WTC11 (cell line): ENCODE results near the gene PHPT1. TPM values are rescaled to one million over a fixed set of nuclear protein-coding genes. Genes with fewer than 3 reads are reported as not detected.
"Not testable (repeated sequence)": the region's sequence is repeated elsewhere in the genome, so short reads cannot be mapped to it uniquely, and the experiment has no call there.

Source experiments
- ATAC-seq: fragments of 200-7000 bp; cut with Tn5 transposase; 2 replicates; pipeline ENCODE4 v1.10.0; 2021; ENCODE audit warnings: mild to moderate bottlenecking, moderate library complexity
- CTCF ChIA-PET: fragments of 300-600 bp; sonication (Branson Sonifier 250); formaldehyde crosslinking; loops from one replicate; lab custom pipeline; 2021; ENCODE audit warnings: antibody characterized with exemption; lab: Charles Lee
- POLR2A ChIA-PET: fragments of 350-600 bp; sonication (Branson Sonifier 250); formaldehyde crosslinking; loops from one replicate; lab custom pipeline; 2021; ENCODE audit warnings: antibody characterized with exemption; lab: Charles Lee
- DNase-seq: peaks from one replicate; pipeline ENCODE4 v3.0.0; 2021; ENCODE audit warnings: low spot score
- H3K27ac Mint-ChIP-seq: 2 replicates; pipeline ENCODE4 v1.8.0; 2021; ENCODE audit warnings: mixed read lengths
- H3K27me3 Mint-ChIP-seq: 2 replicates; pipeline ENCODE4 v1.8.0; 2021; ENCODE audit warnings: low read depth, mild to moderate bottlenecking, moderate library complexity, mixed read lengths
- H3K36me3 Mint-ChIP-seq: 2 replicates; pipeline ENCODE4 v1.8.0; 2021; ENCODE audit warnings: mixed read lengths
- H3K4me1 Mint-ChIP-seq: 2 replicates; pipeline ENCODE4 v1.8.0; 2022; ENCODE audit warnings: mixed read lengths
- H3K4me3 Mint-ChIP-seq: 2 replicates; pipeline ENCODE4 v1.8.0; 2021; ENCODE audit warnings: mild to moderate bottlenecking, moderate library complexity, mixed read lengths
- H3K9me3 Mint-ChIP-seq: 2 replicates; pipeline ENCODE4 v1.8.0; 2021; ENCODE audit warnings: mixed read lengths
- CBFB ChIP-seq: sonication (generic); formaldehyde crosslinking; IDR thresholded peaks from 2 replicates; pipeline ENCODE4 v1.8.1; 2022; ENCODE audit warnings: mild to moderate bottlenecking, low read depth, missing genetic modification reagents
- CREB1 ChIP-seq: sonication (generic); formaldehyde crosslinking; IDR thresholded peaks from 2 replicates; pipeline ENCODE4 v1.8.0; 2023; ENCODE audit warnings: mild to moderate bottlenecking, missing genetic modification reagents
- ELF4 ChIP-seq: sonication (generic); formaldehyde crosslinking; IDR thresholded peaks from 2 replicates; pipeline ENCODE4 v1.8.1; 2022; ENCODE audit warnings: low read depth, mild to moderate bottlenecking, moderate library complexity, missing genetic modification reagents
- KAT7 ChIP-seq: sonication (generic); formaldehyde crosslinking; IDR thresholded peaks from 2 replicates; pipeline ENCODE4 v1.8.1; 2023; ENCODE audit warnings: missing genetic modification reagents, mild to moderate bottlenecking, borderline replicate concordance
- NR3C1 ChIP-seq: sonication (generic); formaldehyde crosslinking; conservative IDR thresholded peaks from 2 replicates; pipeline ENCODE4 v1.8.1; 2023; ENCODE audit warnings: low read depth, mild to moderate bottlenecking, missing genetic modification reagents
- SMAD3 ChIP-seq: sonication (generic); formaldehyde crosslinking; IDR thresholded peaks from 2 replicates; pipeline ENCODE4 v1.8.0; 2022; ENCODE audit warnings: missing genetic modification reagents, mild to moderate bottlenecking, borderline replicate concordance
- TEAD1 ChIP-seq: sonication (generic); formaldehyde crosslinking; IDR thresholded peaks from 2 replicates; pipeline ENCODE4 v1.8.0; 2022; ENCODE audit warnings: mild to moderate bottlenecking, missing genetic modification reagents
- ZNF232 ChIP-seq: sonication (generic); formaldehyde crosslinking; IDR thresholded peaks from 2 replicates; pipeline ENCODE4 v1.8.0; 2022; ENCODE audit warnings: mild to moderate bottlenecking, missing genetic modification reagents
- ZNF416 ChIP-seq: fragments of 250-450 bp; sonication (Bioruptor Pico); IDR thresholded peaks from 2 replicates; pipeline ENCODE4 v1.9.0; 2021; ENCODE audit warnings: mild to moderate bottlenecking, inconsistent platforms
- total RNA-seq: library from RNA; stranded (reverse); gene quantifications from 3 replicates; pipeline ENCODE4 v1.2.3, GENCODE V29; 2021
- TF ChIP-seq, protein P1 (sequence below): sonication (generic); formaldehyde crosslinking; IDR thresholded peaks from 2 replicates; pipeline ENCODE4 v1.8.1; 2022; ENCODE audit warnings: low read depth, mild to moderate bottlenecking, moderate library complexity, missing genetic modification reagents, borderline replicate concordance
- TF ChIP-seq, protein P2 (sequence below): fragments of 250-450 bp; sonication (Bioruptor Pico); IDR thresholded peaks from 2 replicates; pipeline ENCODE4 v1.9.0; 2021; ENCODE audit warnings: moderate library complexity, mild to moderate bottlenecking, inconsistent platforms, borderline replicate concordance
- TF ChIP-seq, protein P3 (sequence below): sonication (generic); formaldehyde crosslinking; IDR thresholded peaks from 2 replicates; pipeline ENCODE4 v1.8.1; 2022; ENCODE audit warnings: mild to moderate bottlenecking, moderate library complexity, missing genetic modification reagents
- TF ChIP-seq, protein P4 (sequence below): sonication (generic); formaldehyde crosslinking; IDR thresholded peaks from 2 replicates; pipeline ENCODE4 v1.8.0; 2023; ENCODE audit warnings: mild to moderate bottlenecking, missing genetic modification reagents

PHPT1 gene
- total RNA-seq, 1 experiment from 2014 or later, result 138 TPM

DNA sequence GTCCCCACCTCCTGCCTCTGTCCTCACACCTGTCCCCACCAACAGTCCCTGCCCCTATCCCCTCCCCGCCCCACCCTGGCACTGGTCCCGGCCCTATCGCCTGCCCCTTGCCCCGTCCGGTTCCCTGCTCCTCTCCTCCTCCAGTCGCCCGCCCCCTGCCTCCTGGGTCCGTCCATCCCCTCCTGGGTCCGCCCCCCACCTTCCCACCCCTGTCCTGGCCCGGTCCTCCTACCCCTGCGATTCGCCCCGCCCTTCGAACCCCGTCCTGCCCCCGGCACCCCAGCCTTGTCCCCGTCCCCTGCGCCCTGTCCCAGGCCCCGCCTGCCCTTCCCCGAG lies 16.5 kb downstream of the PHPT1 start:
- TF ChIP-seq CBFB (CRISPR knock-in tag), result no peak
- no peak overlapping the region for H3K27ac Mint-ChIP-seq
- peaks cover 21% of the 10 kb centered on the region for H3K9me3 Mint-ChIP-seq
- peaks cover 4% of the 10 kb centered on the region for H3K4me1 Mint-ChIP-seq
- peaks cover 41% of the 10 kb centered on the region for H3K36me3 Mint-ChIP-seq
- peaks cover 11% of the 10 kb centered on the region for H3K27me3 Mint-ChIP-seq
- DNase-seq, result no peak
- peak overlapping the region; percentile 71 for H3K4me3 Mint-ChIP-seq
- ChIA-PET POLR2A (interaction anchor here (2.4 kb wide), 1 partner anchor 18 kb away, joined by 14 read pairs; no protein-coding TSS in a partner anchor), CTCF (interaction anchor here (1.0 kb wide), 1 partner anchor 170 kb away, joined by 4 read pairs; no protein-coding TSS in a partner anchor)
- ATAC-seq, result peak; percentile 30

DNA sequence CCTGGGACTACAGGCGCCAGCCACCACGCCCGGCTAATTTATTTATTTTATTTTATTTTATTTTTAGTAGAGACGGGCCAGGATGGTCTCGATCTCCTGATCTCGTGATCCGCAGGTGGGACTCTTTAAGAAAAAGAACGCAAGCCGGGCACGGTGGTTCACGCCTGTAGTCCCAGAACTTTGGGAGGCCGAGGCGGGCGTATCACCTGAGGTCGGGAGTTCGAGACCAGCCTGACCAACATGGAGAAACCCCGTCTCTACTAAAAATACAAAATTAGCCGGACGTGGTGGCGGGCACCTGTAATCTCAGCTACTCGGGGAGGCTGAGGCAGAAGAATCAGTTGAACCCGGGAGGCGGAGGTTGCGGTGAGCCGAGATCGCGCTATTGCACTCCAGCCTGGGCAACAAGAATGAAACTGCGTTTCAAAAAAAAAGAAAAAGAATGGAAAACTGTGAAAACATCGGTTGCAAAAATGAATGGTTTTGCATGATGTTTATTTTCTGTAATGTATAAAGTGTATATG lies 17.8 kb downstream of the PHPT1 start:
- Mint-ChIP-seq H3K9me3 (peaks cover 28% of the 10 kb centered on the region), H3K4me3 (peak overlapping the region; percentile 58), H3K27me3 (peaks cover 17% of the 10 kb centered on the region), H3K36me3 (peaks cover 47% of the 10 kb centered on the region)
- CTCF ChIA-PET, H3K27ac Mint-ChIP-seq, DNase-seq, ATAC-seq, H3K4me1 Mint-ChIP-seq: not testable (repeated sequence)
- POLR2A ChIA-PET, result interaction anchor here (2.4 kb wide), 1 partner anchor 19 kb away, joined by 14 read pairs; no protein-coding TSS in a partner anchor

DNA sequence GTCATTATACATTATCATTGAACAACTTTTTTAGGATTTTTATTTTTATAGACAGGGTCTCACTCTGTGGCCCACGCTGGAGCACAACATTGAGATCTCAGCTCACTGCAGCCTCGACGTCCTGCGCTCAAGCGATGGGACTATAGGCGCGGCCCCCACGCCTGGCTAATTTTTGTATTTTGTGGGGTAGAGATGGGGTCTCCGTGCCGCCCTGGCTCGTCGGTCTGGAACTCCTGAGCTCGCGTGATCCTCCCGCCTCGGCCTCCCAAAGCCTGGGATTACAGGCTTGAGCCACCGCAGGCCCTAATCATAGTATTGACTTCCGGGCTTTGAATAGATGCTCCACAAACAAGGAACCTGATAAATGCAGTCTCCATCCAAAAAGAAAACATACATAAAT lies 18.3 kb downstream of the PHPT1 start:
- DNase-seq, result no peak
- peaks cover 47% of the 10 kb centered on the region for H3K36me3 Mint-ChIP-seq
- TF ChIP-seq CREB1 (CRISPR knock-in tag) (no peak), ZNF232 (no peak), SMAD3 (no peak)
- TF ChIP-seq, protein P1, sequence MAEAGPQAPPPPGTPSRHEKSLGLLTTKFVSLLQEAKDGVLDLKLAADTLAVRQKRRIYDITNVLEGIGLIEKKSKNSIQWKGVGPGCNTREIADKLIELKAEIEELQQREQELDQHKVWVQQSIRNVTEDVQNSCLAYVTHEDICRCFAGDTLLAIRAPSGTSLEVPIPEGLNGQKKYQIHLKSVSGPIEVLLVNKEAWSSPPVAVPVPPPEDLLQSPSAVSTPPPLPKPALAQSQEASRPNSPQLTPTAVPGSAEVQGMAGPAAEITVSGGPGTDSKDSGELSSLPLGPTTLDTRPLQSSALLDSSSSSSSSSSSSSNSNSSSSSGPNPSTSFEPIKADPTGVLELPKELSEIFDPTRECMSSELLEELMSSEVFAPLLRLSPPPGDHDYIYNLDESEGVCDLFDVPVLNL (CRISPR knock-in tag), result no peak
- TF ChIP-seq, protein P2, sequence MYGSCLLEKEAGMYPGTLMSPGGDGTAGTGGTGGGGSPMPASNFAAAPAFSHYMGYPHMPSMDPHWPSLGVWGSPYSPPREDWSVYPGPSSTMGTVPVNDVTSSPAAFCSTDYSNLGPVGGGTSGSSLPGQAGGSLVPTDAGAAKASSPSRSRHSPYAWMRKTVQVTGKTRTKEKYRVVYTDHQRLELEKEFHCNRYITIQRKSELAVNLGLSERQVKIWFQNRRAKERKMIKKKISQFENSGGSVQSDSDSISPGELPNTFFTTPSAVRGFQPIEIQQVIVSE (CRISPR knock-in tag), result no peak
- TF ChIP-seq, protein P3, sequence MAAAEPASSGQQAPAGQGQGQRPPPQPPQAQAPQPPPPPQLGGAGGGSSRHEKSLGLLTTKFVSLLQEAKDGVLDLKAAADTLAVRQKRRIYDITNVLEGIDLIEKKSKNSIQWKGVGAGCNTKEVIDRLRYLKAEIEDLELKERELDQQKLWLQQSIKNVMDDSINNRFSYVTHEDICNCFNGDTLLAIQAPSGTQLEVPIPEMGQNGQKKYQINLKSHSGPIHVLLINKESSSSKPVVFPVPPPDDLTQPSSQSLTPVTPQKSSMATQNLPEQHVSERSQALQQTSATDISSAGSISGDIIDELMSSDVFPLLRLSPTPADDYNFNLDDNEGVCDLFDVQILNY, result no peak
- TF ChIP-seq, all 79 proteins: peak for 0
- ATAC-seq, result no peak
- Mint-ChIP-seq H3K4me1 (peaks cover 4% of the 10 kb centered on the region), H3K27me3 (peaks cover 22% of the 10 kb centered on the region), H3K9me3 (peaks cover 31% of the 10 kb centered on the region), H3K27ac (no peak overlapping the region; the same call in 1 of the 2 replicates), H3K4me3 (peak overlapping the region; percentile 58)
- ChIA-PET CTCF (no interaction called here), POLR2A (no interaction called here)

DNA sequence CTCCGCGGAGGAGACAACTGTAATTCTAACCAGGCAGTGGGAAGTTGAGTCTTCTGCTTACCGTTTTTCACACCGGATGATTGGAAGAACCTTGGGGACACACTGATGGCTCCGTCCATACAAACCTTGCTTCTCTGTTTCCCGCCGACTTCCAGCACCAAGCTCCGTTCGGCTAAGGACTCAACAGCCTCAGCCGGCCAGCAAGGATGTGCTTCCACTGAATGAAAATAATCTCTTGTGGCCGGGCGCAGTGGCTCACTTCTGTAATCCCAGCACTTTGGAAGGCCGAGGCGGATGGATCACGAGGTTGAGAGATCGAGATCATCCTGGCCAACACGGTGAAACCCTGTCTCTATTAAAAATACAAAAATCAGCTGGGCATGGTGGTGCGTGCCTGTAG lies 18.7 kb downstream of the PHPT1 start:
- POLR2A ChIA-PET, result no interaction called here
- no peak for DNase-seq
- Mint-ChIP-seq H3K27ac (no peak overlapping the region; the same call in 1 of the 2 replicates), H3K27me3 (peaks cover 25% of the 10 kb centered on the region), H3K36me3 (peaks cover 49% of the 10 kb centered on the region), H3K9me3 (peaks cover 35% of the 10 kb centered on the region)
- TF ChIP-seq TEAD1 (CRISPR knock-in tag) (no peak), ZNF416 (CRISPR knock-in tag) (no peak), ELF4 (CRISPR knock-in tag) (no peak), KAT7 (CRISPR knock-in tag) (no peak), NR3C1 (CRISPR knock-in tag) (no peak)
- TF ChIP-seq, protein P3, result no peak
- TF ChIP-seq, protein P4, sequence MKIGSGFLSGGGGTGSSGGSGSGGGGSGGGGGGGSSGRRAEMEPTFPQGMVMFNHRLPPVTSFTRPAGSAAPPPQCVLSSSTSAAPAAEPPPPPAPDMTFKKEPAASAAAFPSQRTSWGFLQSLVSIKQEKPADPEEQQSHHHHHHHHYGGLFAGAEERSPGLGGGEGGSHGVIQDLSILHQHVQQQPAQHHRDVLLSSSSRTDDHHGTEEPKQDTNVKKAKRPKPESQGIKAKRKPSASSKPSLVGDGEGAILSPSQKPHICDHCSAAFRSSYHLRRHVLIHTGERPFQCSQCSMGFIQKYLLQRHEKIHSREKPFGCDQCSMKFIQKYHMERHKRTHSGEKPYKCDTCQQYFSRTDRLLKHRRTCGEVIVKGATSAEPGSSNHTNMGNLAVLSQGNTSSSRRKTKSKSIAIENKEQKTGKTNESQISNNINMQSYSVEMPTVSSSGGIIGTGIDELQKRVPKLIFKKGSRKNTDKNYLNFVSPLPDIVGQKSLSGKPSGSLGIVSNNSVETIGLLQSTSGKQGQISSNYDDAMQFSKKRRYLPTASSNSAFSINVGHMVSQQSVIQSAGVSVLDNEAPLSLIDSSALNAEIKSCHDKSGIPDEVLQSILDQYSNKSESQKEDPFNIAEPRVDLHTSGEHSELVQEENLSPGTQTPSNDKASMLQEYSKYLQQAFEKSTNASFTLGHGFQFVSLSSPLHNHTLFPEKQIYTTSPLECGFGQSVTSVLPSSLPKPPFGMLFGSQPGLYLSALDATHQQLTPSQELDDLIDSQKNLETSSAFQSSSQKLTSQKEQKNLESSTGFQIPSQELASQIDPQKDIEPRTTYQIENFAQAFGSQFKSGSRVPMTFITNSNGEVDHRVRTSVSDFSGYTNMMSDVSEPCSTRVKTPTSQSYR (CRISPR knock-in tag), result no peak
- TF ChIP-seq, all 79 proteins: peak for 0
- Mint-ChIP-seq H3K4me1 (peaks cover 4% of the 10 kb centered on the region), H3K4me3 (peak overlapping the region; percentile 58)
- CTCF ChIA-PET, result no interaction called here
- no peak for ATAC-seq
